Loucy (cell line): ENCODE measurements around the gene KDELR1.

Experiments used
- H2AFZ ChIP-seq: fragments of 200-600 bp; sonication (generic); 2 replicates; pipeline ENCODE4 v1.6.0; 2016; ENCODE audit warnings: antibody characterized with exemption, mild to moderate bottlenecking, low read length, moderate library complexity
- H3F3A ChIP-seq: fragments of 200-600 bp; 2 replicates; pipeline ENCODE4 v1.6.0; 2016; ENCODE audit warnings: antibody characterized with exemption, low read depth, mild to moderate bottlenecking
- H3K27me3 ChIP-seq: fragments of 200-600 bp; sonication (generic); 2 replicates; pipeline ENCODE4 v1.6.1; 2014; ENCODE audit warnings: low read length, mild to moderate bottlenecking; ENCODE audit not compliant: insufficient read depth, poor library complexity, severe bottlenecking
- H3K36me3 ChIP-seq: fragments of 200-600 bp; sonication (generic); 2 replicates; pipeline ENCODE4 v1.6.1; 2016; ENCODE audit warnings: low read length; ENCODE audit not compliant: insufficient read depth
- H3K4me1 ChIP-seq: fragments of 200-600 bp; sonication (generic); 2 replicates; pipeline ENCODE4 v1.5.1; 2014; ENCODE audit warnings: low read length, mild to moderate bottlenecking; ENCODE audit not compliant: insufficient read depth, poor library complexity, severe bottlenecking
- H3K4me2 ChIP-seq: fragments of 200-600 bp; sonication (generic); 2 replicates; pipeline ENCODE4 v1.6.0; 2014; ENCODE audit warnings: antibody characterized with exemption, low read length, low read depth, mild to moderate bottlenecking; ENCODE audit not compliant: poor library complexity, severe bottlenecking
- H3K4me3 ChIP-seq: fragments of 200-600 bp; sonication (generic); 2 replicates; pipeline ENCODE4 v1.5.1; 2014; ENCODE audit warnings: low read length, mild to moderate bottlenecking, mixed read lengths; ENCODE audit not compliant: poor library complexity, severe bottlenecking
- H3K79me2 ChIP-seq: fragments of 200-600 bp; sonication (generic); 2 replicates; pipeline ENCODE4 v1.6.1; 2014; ENCODE audit warnings: low read length; ENCODE audit not compliant: insufficient read depth
- H3K9ac ChIP-seq: fragments of 200-600 bp; sonication (generic); 2 replicates; pipeline ENCODE4 v1.6.0; 2014; ENCODE audit warnings: mild to moderate bottlenecking, low read depth, low read length, moderate library complexity; ENCODE audit not compliant: poor library complexity, severe bottlenecking
- H3K9me2 ChIP-seq: fragments of 200-600 bp; sonication (generic); replicated peaks from 2 replicates; pipeline ENCODE4 v1.6.1; 2016; ENCODE audit warnings: low read depth, low read length, mixed read lengths
- H3K9me3 ChIP-seq: fragments of 200-600 bp; sonication (generic); 2 replicates; pipeline ENCODE4 v1.6.1; 2014; ENCODE audit warnings: mild to moderate bottlenecking, antibody characterized with exemption, low read length, low read depth; ENCODE audit not compliant: insufficient read depth
- H4K20me1 ChIP-seq: fragments of 200-600 bp; sonication (generic); 2 replicates; pipeline ENCODE4 v1.6.0; 2014; ENCODE audit warnings: antibody characterized with exemption, low read length, mild to moderate bottlenecking; ENCODE audit not compliant: insufficient read depth, poor library complexity, severe bottlenecking
- EZH2phosphoT487 ChIP-seq: fragments of 200-600 bp; IDR thresholded peaks from 2 replicates; pipeline ENCODE4 v1.6.1; 2018; ENCODE audit warnings: antibody characterized with exemption, mild to moderate bottlenecking, moderate library complexity, borderline replicate concordance
- TF ChIP-seq, protein P1 (sequence below): fragments of 200-600 bp; sonication (generic); conservative IDR thresholded peaks from 2 replicates; pipeline ENCODE4 v1.5.1; 2014; ENCODE audit warnings: mild to moderate bottlenecking, antibody characterized with exemption, low read length

Gene KDELR1

DNA sequence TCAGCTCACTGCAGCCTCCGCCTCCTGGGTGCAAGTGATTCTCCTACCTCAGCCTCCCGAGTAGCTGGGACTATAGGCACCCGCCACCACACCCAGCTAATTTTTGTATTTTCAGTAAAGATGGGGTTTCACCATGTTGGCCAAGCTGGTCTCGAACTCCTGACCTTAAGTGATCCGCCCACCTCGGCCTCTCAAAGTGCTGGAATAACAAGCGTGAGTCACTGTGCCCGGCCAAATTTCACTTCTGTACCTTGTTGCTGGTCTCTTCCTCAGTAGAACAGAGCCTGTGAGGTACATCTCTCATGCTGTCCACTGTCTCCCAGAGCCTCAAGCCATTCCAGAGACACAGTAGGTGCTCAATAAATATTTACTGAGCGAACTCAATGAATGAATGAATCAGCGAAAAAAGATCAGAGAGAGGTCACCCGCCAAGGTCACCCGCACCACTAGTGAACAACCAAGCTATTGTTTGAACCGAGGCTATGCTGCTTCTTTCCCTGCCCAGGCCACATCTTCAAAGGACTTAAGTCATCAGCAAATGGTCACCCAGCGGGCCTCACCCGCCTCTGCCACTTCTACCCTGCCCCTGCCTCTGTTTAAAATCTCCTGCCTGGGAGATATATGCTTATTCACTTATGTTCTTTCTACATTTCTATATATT is 36.9 kb downstream of the KDELR1 start:
- H3K4me2 ChIP-seq: no peak overlapping the region
- H3K9me3 ChIP-seq: no peaks in the 10 kb centered on the region
- H2AFZ ChIP-seq: no peak overlapping the region
- H4K20me1 ChIP-seq: no peaks in the 10 kb centered on the region
- H3K79me2 ChIP-seq: no peaks in the 10 kb centered on the region
- no peaks in the 10 kb centered on the region for H3K27me3 ChIP-seq
- H3K9ac ChIP-seq: no peak overlapping the region
- no peaks in the 10 kb centered on the region for H3F3A ChIP-seq
- H3K4me3 ChIP-seq: no peak overlapping the region
- no peaks in the 10 kb centered on the region for H3K9me2 ChIP-seq
- no peaks in the 10 kb centered on the region for H3K36me3 ChIP-seq
- H3K4me1 ChIP-seq: no peaks in the 10 kb centered on the region
- TF ChIP-seq, protein P1, sequence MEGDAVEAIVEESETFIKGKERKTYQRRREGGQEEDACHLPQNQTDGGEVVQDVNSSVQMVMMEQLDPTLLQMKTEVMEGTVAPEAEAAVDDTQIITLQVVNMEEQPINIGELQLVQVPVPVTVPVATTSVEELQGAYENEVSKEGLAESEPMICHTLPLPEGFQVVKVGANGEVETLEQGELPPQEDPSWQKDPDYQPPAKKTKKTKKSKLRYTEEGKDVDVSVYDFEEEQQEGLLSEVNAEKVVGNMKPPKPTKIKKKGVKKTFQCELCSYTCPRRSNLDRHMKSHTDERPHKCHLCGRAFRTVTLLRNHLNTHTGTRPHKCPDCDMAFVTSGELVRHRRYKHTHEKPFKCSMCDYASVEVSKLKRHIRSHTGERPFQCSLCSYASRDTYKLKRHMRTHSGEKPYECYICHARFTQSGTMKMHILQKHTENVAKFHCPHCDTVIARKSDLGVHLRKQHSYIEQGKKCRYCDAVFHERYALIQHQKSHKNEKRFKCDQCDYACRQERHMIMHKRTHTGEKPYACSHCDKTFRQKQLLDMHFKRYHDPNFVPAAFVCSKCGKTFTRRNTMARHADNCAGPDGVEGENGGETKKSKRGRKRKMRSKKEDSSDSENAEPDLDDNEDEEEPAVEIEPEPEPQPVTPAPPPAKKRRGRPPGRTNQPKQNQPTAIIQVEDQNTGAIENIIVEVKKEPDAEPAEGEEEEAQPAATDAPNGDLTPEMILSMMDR: no peak
- TF ChIP-seq EZH2phosphoT487: no peak

DNA sequence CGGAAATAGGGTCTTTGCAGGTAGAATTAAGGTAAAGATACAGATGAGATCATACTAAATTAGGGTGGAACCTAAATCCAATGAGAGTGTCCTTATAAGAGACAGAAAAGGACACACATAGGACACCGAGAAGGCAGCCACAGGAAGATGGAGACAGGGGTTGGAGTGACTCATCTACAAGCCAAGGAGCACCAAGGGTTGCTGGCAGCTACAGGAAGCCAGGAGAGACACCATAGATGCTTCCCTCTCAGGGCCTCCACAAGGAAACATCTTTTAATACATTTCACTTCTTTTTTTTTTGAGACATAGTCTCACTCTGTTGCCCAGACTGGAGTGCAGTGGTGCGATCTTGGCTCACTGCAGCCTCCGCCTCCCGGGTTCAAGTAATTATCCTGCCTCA is 37.7 kb downstream of the KDELR1 start:
- H3K9me2 ChIP-seq: no peaks in the 10 kb centered on the region
- no peak overlapping the region for H3K4me2 ChIP-seq

DNA sequence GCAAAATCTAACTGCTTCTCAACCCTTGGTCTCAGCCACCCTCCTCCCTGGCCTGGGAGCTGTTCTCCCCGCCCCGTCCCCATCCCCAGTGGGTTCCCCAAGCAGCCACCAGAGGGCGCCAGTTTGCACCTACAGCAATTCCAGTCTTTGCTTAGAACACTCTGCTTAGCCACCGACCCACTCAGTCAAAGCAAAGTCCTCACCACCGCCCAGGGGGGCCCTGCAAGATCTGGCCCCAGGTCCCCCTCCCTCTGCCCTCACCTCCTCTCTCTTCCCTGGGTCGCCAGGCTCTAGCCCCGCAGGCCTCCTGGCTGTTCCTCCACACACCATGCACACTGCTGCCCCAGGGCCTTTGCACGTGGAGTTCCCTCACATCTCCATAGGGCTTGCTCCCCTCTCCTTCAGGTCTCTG is 40.0 kb downstream of the KDELR1 start:
- H2AFZ ChIP-seq: no peak overlapping the region

More for the DNA sequence above, 37.7 kb downstream of the KDELR1 start:
- TF ChIP-seq, protein P1: no peak
- TF ChIP-seq EZH2phosphoT487: no peak
- Histone ChIP-seq H3K9ac (no peak overlapping the region), H3K36me3 (no peaks in the 10 kb centered on the region), H3K4me3 (no peak overlapping the region), H3K9me3 (no peaks in the 10 kb centered on the region), H3K79me2 (no peaks in the 10 kb centered on the region), H3K4me1 (no peaks in the 10 kb centered on the region), H3K27me3 (no peaks in the 10 kb centered on the region), H2AFZ (no peak overlapping the region), H4K20me1 (no peaks in the 10 kb centered on the region), H3F3A (no peaks in the 10 kb centered on the region)

More for the DNA sequence above, 40.0 kb downstream of the KDELR1 start:
- no peaks in the 10 kb centered on the region for H3K36me3 ChIP-seq
- TF ChIP-seq, protein P1: peak; percentile 97
- TF ChIP-seq EZH2phosphoT487: no peak
- H3K79me2 ChIP-seq: no peaks in the 10 kb centered on the region
- H4K20me1 ChIP-seq: no peaks in the 10 kb centered on the region
- H3K9me2 ChIP-seq: no peaks in the 10 kb centered on the region
- H3K4me3 ChIP-seq: no peak overlapping the region
- no peaks in the 10 kb centered on the region for H3K27me3 ChIP-seq
- no peaks in the 10 kb centered on the region for H3K9me3 ChIP-seq
- H3K4me2 ChIP-seq: no peak overlapping the region
- H3K4me1 ChIP-seq: no peaks in the 10 kb centered on the region
- H3K9ac ChIP-seq: no peak overlapping the region
- H3F3A ChIP-seq: no peaks in the 10 kb centered on the region
